Measurements from ENCODE around the gene C1orf141. TPM values are rescaled to one million over a fixed set of nuclear protein-coding genes. Genes with fewer than 3 reads are reported as not detected.
"Not testable (repeated sequence)": the region's sequence is repeated elsewhere in the genome, so short reads cannot be mapped to it uniquely, and the experiment has no call there.

C1orf141 gene
- total and polyA plus RNA-seq, 7 experiments from 2014 or later: not detected

DNA sequence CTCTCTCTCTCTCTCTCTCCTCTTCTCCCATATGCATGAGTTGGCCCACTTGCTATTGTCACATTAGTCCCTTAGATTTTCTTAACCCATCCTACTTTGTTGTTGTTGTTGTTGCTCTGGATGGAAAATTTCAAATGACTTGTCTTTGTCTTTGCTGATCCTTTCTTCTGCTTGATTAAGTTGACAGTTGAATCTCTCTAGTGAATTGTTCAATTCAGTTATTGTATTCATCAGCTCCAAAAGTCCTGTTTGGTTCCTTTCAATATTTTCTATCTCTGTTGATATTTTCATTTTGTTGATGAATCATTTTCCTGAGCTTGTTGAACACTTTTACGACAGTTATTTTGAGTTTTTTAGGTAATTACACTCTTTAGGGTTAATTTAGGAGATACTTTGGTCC is 62.0 kb downstream of the C1orf141 start:
- intact Hi-C loops (cut with micrococcal nuclease): no loop called here
- DNase-seq (no peak), ATAC-seq (no peak)
- peaks cover 0 to 17% (median 4%) of the 10 kb centered on the region in 5 donors for H3K27me3 Mint-ChIP-seq
- POLR2A ChIA-PET: no interaction called here
- H3K9me3 Mint-ChIP-seq: peaks cover 7 to 36% (median 20%) of the 10 kb centered on the region in 11 donors
- H3K27me3 ChIP-seq (ENCODE audit: control insufficient read depth in 2 of 2, insufficient read depth in 2 of 2, low read length in 2 of 2): no peaks in the 10 kb centered on the region
- H3K27ac ChIP-seq (ENCODE audit: low read depth, low read length): no peak overlapping the region
- H3K27ac Mint-ChIP-seq: no peak overlapping the region
- CTCF ChIA-PET: interaction anchor here (0.7 to 1.2 kb wide), 2 partner anchors 22 to 216 kb away, joined by 3 to 7 read pairs; no protein-coding TSS in a partner anchor
- H3K4me3 ChIP-seq (ENCODE audit: low read length): no peak overlapping the region
- H3K36me3 ChIP-seq (ENCODE audit: control insufficient read depth in 2 of 3, insufficient read depth in 3 of 3, low read length in 3 of 3): no peaks in the 10 kb centered on the region
- H3K4me1 ChIP-seq (ENCODE audit: control insufficient read depth in 2 of 2, insufficient read depth in 2 of 2, low read length in 2 of 2): no peaks in the 10 kb centered on the region
- no peak overlapping the region for H3K4me3 Mint-ChIP-seq
- peaks cover 0 to 5% (median 0%) of the 10 kb centered on the region in 3 experiments for H3K9me3 ChIP-seq (ENCODE audit: control insufficient read depth in 2 of 3, low read length in 3 of 3)
- peaks cover 0 to 2% (median 0%) of the 10 kb centered on the region in 7 donors for H3K4me1 Mint-ChIP-seq
- peaks cover 3 to 13% (median 7%) of the 10 kb centered on the region in 5 donors for H3K36me3 Mint-ChIP-seq

DNA sequence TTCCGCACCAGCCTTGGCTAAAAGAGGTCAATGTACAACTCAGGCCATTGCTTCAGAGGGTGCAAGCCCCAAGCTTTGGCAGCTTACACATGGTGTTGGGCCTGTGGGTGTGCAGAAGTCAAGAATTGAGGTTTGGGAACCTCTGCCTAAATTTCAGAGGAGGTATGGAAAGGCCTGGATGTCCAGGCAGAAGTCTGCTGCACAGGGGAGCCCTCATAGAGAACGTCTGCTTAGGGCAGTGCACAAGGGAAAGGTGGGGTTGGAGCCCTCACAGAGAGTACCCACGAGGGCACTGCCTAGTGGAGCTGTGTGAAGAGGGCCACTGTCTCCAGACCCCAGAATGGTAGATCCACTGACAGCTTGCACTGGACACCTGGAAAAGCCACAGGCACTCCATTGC is 67.1 kb downstream of the C1orf141 start:
- H3K4me3 ChIP-seq (ENCODE audit: low read length); CTCF ChIA-PET; H3K4me3 Mint-ChIP-seq; POLR2A ChIA-PET; DNase-seq; H3K27me3 ChIP-seq (ENCODE audit: control insufficient read depth in 2 of 2, insufficient read depth in 2 of 2, low read length in 2 of 2); H3K27ac Mint-ChIP-seq; H3K4me1 ChIP-seq (ENCODE audit: control insufficient read depth in 2 of 2, insufficient read depth in 2 of 2, low read length in 2 of 2); H3K27ac ChIP-seq (ENCODE audit: low read depth, low read length); H3K4me1 Mint-ChIP-seq; H3K36me3 ChIP-seq (ENCODE audit: control insufficient read depth in 2 of 3, insufficient read depth in 3 of 3, low read length in 3 of 3); ATAC-seq; H3K9me3 ChIP-seq (ENCODE audit: control insufficient read depth in 2 of 3, low read length in 3 of 3): not testable (repeated sequence)
- Mint-ChIP-seq H3K27me3 (peaks cover 0 to 16% (median 10%) of the 10 kb centered on the region in 5 donors), H3K9me3 (peaks cover 12 to 38% (median 21%) of the 10 kb centered on the region in 11 donors), H3K36me3 (peaks cover 2 to 13% (median 10%) of the 10 kb centered on the region in 5 donors)
- intact Hi-C loops (cut with micrococcal nuclease): loop anchor here in 1 of 2 donors (5.0 kb wide), 1 partner anchor 40 kb away; no protein-coding TSS in a partner anchor

DNA sequence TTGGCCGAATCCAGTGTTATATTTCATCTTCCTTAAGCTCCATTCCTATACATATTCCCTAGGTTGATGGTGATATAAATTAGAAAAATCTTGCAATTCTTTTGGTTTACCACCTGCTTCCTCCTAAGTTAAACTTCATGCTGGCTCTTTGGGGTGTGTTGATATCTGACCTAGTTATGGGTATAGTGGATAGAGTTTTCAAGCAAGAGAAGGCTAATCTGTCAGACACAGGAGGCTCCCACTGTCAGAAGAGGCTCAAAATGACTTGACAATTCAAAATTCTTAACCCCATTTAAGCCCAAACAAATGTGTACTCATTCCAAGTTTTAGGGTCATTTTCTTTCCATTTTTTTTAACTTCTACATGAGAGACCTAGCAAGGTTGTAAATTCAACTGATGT is 72.4 kb downstream of the C1orf141 start:
- no peak overlapping the region for H3K27ac ChIP-seq (ENCODE audit: low read depth, low read length)
- no peak overlapping the region for H3K4me3 ChIP-seq (ENCODE audit: low read length)
- intact Hi-C loops (cut with micrococcal nuclease): no loop called here
- H3K4me1 Mint-ChIP-seq: peaks cover 0 to 2% (median 0%) of the 10 kb centered on the region in 7 donors
- H3K4me1 ChIP-seq (ENCODE audit: control insufficient read depth in 2 of 2, insufficient read depth in 2 of 2, low read length in 2 of 2): no peaks in the 10 kb centered on the region
- H3K27ac Mint-ChIP-seq: no peak overlapping the region
- ATAC-seq (no peak), DNase-seq (no peak)
- peaks cover 0 to 21% (median 0%) of the 10 kb centered on the region in 5 donors for H3K27me3 Mint-ChIP-seq
- no peaks in the 10 kb centered on the region for H3K27me3 ChIP-seq (ENCODE audit: control insufficient read depth in 2 of 2, insufficient read depth in 2 of 2, low read length in 2 of 2)
- no peak overlapping the region for H3K4me3 Mint-ChIP-seq
- CTCF ChIA-PET: no interaction called here
- peaks cover 0 to 10% (median 5%) of the 10 kb centered on the region in 11 donors for H3K9me3 Mint-ChIP-seq
- H3K36me3 Mint-ChIP-seq: peaks cover 0 to 6% (median 6%) of the 10 kb centered on the region in 5 donors
- POLR2A ChIA-PET: interaction anchor here (1.2 kb wide), 1 partner anchor 9 kb away, joined by 4 read pairs; the partner anchor contains the start of gene SLC35D1
- no peaks in the 10 kb centered on the region for H3K9me3 ChIP-seq (ENCODE audit: control insufficient read depth in 2 of 3, low read length in 3 of 3)
- no peaks in the 10 kb centered on the region for H3K36me3 ChIP-seq (ENCODE audit: control insufficient read depth in 2 of 3, insufficient read depth in 3 of 3, low read length in 3 of 3)

DNA sequence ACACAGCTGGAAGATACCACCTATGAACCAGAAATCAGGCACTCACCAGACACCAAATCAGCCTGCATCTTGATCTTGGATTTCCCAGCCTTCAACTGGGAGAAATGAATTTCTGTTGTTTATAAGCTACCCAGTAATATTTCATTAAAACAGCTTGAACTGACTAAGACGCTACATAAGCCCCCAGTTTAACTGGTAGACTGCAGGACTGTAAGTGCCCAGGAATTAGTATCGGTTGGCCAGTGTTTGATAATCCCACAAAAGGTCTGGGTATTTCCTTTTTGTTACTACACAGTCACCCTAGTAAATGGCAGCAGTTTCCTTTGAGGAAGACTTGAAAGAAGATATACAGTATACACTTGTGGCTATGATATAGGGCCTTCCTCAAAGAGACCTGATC is 73.5 kb downstream of the C1orf141 start:
- Mint-ChIP-seq H3K4me3 (no peak overlapping the region), H3K36me3 (no peaks in the 10 kb centered on the region), H3K9me3 (peaks cover 0 to 2% (median 0%) of the 10 kb centered on the region in 11 donors), H3K27me3 (peaks cover 0 to 21% (median 0%) of the 10 kb centered on the region in 5 donors), H3K4me1 (peaks cover 0 to 2% (median 0%) of the 10 kb centered on the region in 7 donors), H3K27ac (no peak overlapping the region)
- intact Hi-C loops (cut with micrococcal nuclease): no loop called here
- DNase-seq: no peak
- H3K27ac ChIP-seq (ENCODE audit: low read depth, low read length): no peak overlapping the region
- no peak for ATAC-seq
- no peaks in the 10 kb centered on the region for H3K4me1 ChIP-seq (ENCODE audit: control insufficient read depth in 2 of 2, insufficient read depth in 2 of 2, low read length in 2 of 2)
- H3K36me3 ChIP-seq (ENCODE audit: control insufficient read depth in 2 of 3, insufficient read depth in 3 of 3, low read length in 3 of 3): no peaks in the 10 kb centered on the region
- ChIA-PET POLR2A (no interaction called here), CTCF (interaction anchor here (2.4 kb wide), 1 partner anchor 88 kb away, joined by 9 read pairs; no protein-coding TSS in a partner anchor)
- H3K27me3 ChIP-seq (ENCODE audit: control insufficient read depth in 2 of 2, insufficient read depth in 2 of 2, low read length in 2 of 2): no peaks in the 10 kb centered on the region
- H3K4me3 ChIP-seq (ENCODE audit: low read length): no peak overlapping the region
- no peaks in the 10 kb centered on the region for H3K9me3 ChIP-seq (ENCODE audit: control insufficient read depth in 2 of 3, low read length in 3 of 3)

DNA sequence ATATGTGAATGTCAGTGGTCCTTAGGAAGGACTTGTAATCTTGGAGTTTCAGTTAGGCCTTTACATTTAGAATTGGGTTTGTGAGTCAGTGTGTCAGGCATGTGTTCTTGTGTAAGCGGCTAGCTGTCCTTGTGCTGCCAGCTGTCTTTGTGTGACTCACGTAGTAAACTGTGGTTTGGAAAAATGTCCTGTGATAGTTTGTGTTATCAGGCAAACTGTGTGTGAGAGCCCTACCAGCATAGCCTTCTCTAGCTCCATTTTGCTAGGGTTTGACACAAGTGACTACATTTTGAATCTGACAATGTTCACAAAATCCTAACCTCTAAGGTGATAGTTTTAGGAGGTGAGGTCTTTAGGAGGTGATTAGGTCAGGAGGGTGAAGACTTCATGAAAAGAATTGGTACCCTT is 74.0 kb downstream of the C1orf141 start:
- intact Hi-C loops (cut with micrococcal nuclease): no loop called here
- peaks cover 0 to 2% (median 0%) of the 10 kb centered on the region in 7 donors for H3K4me1 Mint-ChIP-seq
- H3K27ac Mint-ChIP-seq: no peak overlapping the region
- ChIA-PET CTCF (interaction anchor here (2.4 kb wide), 1 partner anchor 88 kb away, joined by 9 read pairs; no protein-coding TSS in a partner anchor), POLR2A (no interaction called here)
- DNase-seq (no peak), ATAC-seq (no peak)
- H3K36me3 ChIP-seq (ENCODE audit: control insufficient read depth in 2 of 3, insufficient read depth in 3 of 3, low read length in 3 of 3): no peaks in the 10 kb centered on the region
- no peaks in the 10 kb centered on the region for H3K27me3 ChIP-seq (ENCODE audit: control insufficient read depth in 2 of 2, insufficient read depth in 2 of 2, low read length in 2 of 2)
- H3K9me3 Mint-ChIP-seq: peaks cover 0 to 2% (median 0%) of the 10 kb centered on the region in 11 donors
- H3K4me3 ChIP-seq (ENCODE audit: low read length): no peak overlapping the region
- no peaks in the 10 kb centered on the region for H3K9me3 ChIP-seq (ENCODE audit: control insufficient read depth in 2 of 3, low read length in 3 of 3)
- no peaks in the 10 kb centered on the region for H3K36me3 Mint-ChIP-seq
- H3K4me3 Mint-ChIP-seq: no peak overlapping the region
- H3K27ac ChIP-seq (ENCODE audit: low read depth, low read length): no peak overlapping the region
- no peaks in the 10 kb centered on the region for H3K4me1 ChIP-seq (ENCODE audit: control insufficient read depth in 2 of 2, insufficient read depth in 2 of 2, low read length in 2 of 2)
- H3K27me3 Mint-ChIP-seq: peaks cover 0 to 25% (median 0%) of the 10 kb centered on the region in 5 donors

DNA sequence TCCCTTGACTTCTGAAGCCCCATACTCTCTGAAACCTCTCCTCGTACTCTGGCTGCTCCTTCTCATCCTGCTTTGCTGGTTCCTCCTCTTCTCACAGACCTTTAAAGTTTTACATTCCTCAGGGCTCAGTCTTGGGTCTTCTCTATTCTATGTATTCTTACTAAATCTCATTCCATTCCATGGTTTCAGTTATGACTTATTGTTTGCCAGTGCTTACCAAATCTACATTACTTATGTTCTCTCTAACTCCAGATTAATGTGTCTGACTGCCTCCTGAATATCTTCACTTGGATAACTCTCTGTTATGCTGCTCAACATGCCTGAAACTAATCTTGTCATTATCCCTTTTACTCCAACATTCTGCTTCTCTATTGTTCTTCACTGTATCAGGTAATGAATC is 75.4 kb downstream of the C1orf141 start:
- H3K4me3 ChIP-seq (ENCODE audit: low read length): no peak overlapping the region
- peaks cover 0 to 5% of the 10 kb centered on the region in 2 donors for H3K4me1 ChIP-seq (ENCODE audit: control insufficient read depth in 2 of 2, insufficient read depth in 2 of 2, low read length in 2 of 2)
- Mint-ChIP-seq H3K27ac (no peak overlapping the region), H3K4me3 (no peak overlapping the region), H3K27me3 (peaks cover 0 to 15% (median 0%) of the 10 kb centered on the region in 5 donors), H3K36me3 (peaks cover 0 to 2% (median 0%) of the 10 kb centered on the region in 5 donors), H3K4me1 (peaks cover 3 to 11% (median 6%) of the 10 kb centered on the region in 7 donors), H3K9me3 (no peaks in the 10 kb centered on the region)
- H3K27ac ChIP-seq (ENCODE audit: low read depth, low read length): no peak overlapping the region
- H3K9me3 ChIP-seq (ENCODE audit: control insufficient read depth in 2 of 3, low read length in 3 of 3): no peaks in the 10 kb centered on the region
- intact Hi-C loops (cut with micrococcal nuclease): loop anchor here (10.0 kb wide), 5 partner anchors 245 to 1995 kb away; partner anchors contain the start of genes IL12RB2 (in 1 of the 2), LEPR (in 1 of the 2) and LEPROT (in 1 of the 2)
- no peaks in the 10 kb centered on the region for H3K27me3 ChIP-seq (ENCODE audit: control insufficient read depth in 2 of 2, insufficient read depth in 2 of 2, low read length in 2 of 2)
- DNase-seq: no peak
- POLR2A ChIA-PET: interaction anchor here (0.6 kb wide), 1 partner anchor 313 kb away, joined by 3 read pairs; no protein-coding TSS in a partner anchor
- CTCF ChIA-PET: interaction anchor here (0.7 to 2.4 kb wide), 2 partner anchors 27 to 90 kb away, joined by 3 to 9 read pairs; no protein-coding TSS in a partner anchor
- ATAC-seq: no peak
- H3K36me3 ChIP-seq (ENCODE audit: control insufficient read depth in 2 of 3, insufficient read depth in 3 of 3, low read length in 3 of 3): no peaks in the 10 kb centered on the region

Data from naive thymus-derived CD4-positive, alpha-beta T cell (primary cell).